Erythroblast (primary cell): ENCODE measurements around the gene EFCAB9.
"Not testable (repeated sequence)": the region's sequence is repeated elsewhere in the genome, so short reads cannot be mapped to it uniquely, and the experiment has no call there.

Experiments
- GATA1 ChIP-seq: IDR thresholded peaks from 2 replicates; pipeline ENCODE4 v1.6.1; 2011; ENCODE audit warnings: low read depth, mild to moderate bottlenecking, control low read depth, low read length, moderate library complexity
- POLR2A ChIP-seq: IDR thresholded peaks from 2 replicates; pipeline ENCODE4 v1.6.1; 2011; ENCODE audit warnings: mild to moderate bottlenecking, low read length

- TF ChIP-seq POLR2A, GATA1: not testable (repeated sequence)
Measured at GRCh38 chr5:172205984-172206383, 12.0 kb downstream of the EFCAB9 start.
